Immature natural killer cell (primary cell): ENCODE measurements around the gene GRM8. TPM values are rescaled to one million over a fixed set of nuclear protein-coding genes. Genes with fewer than 3 reads are reported as not detected.
"Not testable (repeated sequence)": the region's sequence is repeated elsewhere in the genome, so short reads cannot be mapped to it uniquely, and the experiment has no call there.

Experiments
- DNase-seq, 3 donors: peaks; one replicate each; pipeline ENCODE4 v3.0.0; 2022; ENCODE audit warnings: mixed read lengths in 1 of 3
- H3K27ac Mint-ChIP-seq, 6 donors: one replicate each; pipeline ENCODE4 v1.8.0; 2020; ENCODE audit warnings: mixed read lengths in 6 of 6, mild to moderate bottlenecking in 5 of 6, inconsistent platforms in 4 of 6, moderate library complexity in 3 of 6
- H3K27me3 Mint-ChIP-seq, 3 donors: one replicate each; pipeline ENCODE4 v1.8.0; 2020 to 2021; ENCODE audit warnings: low read depth in 3 of 3, mild to moderate bottlenecking in 3 of 3, mixed read lengths in 3 of 3, moderate library complexity in 3 of 3, inconsistent platforms in 1 of 3
- H3K36me3 Mint-ChIP-seq, 3 donors: one replicate each; pipeline ENCODE4 v1.8.0; 2020; ENCODE audit warnings: mixed read lengths in 3 of 3, inconsistent platforms in 2 of 3, mild to moderate bottlenecking in 2 of 3
- H3K4me1 Mint-ChIP-seq, 2 donors: one replicate each; pipeline ENCODE4 v1.8.0; 2020; ENCODE audit warnings: inconsistent platforms in 2 of 2, mild to moderate bottlenecking in 2 of 2, mixed read lengths in 2 of 2, moderate library complexity in 1 of 2
- H3K4me3 Mint-ChIP-seq, 5 donors: one replicate each; pipeline ENCODE4 v1.8.0; 2020; ENCODE audit warnings: mild to moderate bottlenecking in 5 of 5, mixed read lengths in 5 of 5, inconsistent platforms in 3 of 5, moderate library complexity in 3 of 5
- H3K9me3 Mint-ChIP-seq, 6 donors: one replicate each; pipeline ENCODE4 v1.8.0; 2020; ENCODE audit warnings: mild to moderate bottlenecking in 6 of 6, mixed read lengths in 6 of 6, inconsistent platforms in 4 of 6, moderate library complexity in 3 of 6
- polyA plus RNA-seq, 3 donors: library from polyadenylated mRNA; unstranded; fragments of 300-500 nt; fragmentation: Illumina TruSeq; gene quantifications; one replicate each; pipeline ENCODE4 v1.2.3, GENCODE V29; 2021

The GRM8 gene
- polyA plus RNA-seq, 3 donors from 2014 or later, result not detected

DNA sequence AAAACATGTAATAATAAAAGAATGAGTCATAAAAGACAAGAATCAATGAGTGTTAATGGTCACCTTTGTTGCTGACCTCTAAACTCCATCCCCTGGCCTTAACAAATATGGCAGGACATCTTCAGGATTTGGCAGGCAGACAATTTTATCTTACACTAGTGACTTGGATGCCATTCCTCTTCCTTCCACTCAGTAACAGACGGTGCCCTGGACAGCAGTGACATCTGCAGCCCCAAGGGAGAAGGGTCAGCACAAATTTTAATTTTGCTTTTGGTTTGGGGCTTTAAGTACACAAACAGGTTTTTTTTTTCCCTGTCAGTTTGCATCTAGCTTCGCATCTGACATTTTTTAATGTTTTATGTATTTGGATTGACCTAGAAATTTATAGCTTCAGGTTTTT, 370.8 kb downstream of the GRM8 start:
- H3K4me3 Mint-ChIP-seq, DNase-seq, H3K27ac Mint-ChIP-seq, H3K27me3 Mint-ChIP-seq, H3K9me3 Mint-ChIP-seq, H3K4me1 Mint-ChIP-seq, H3K36me3 Mint-ChIP-seq: not testable (repeated sequence)

DNA sequence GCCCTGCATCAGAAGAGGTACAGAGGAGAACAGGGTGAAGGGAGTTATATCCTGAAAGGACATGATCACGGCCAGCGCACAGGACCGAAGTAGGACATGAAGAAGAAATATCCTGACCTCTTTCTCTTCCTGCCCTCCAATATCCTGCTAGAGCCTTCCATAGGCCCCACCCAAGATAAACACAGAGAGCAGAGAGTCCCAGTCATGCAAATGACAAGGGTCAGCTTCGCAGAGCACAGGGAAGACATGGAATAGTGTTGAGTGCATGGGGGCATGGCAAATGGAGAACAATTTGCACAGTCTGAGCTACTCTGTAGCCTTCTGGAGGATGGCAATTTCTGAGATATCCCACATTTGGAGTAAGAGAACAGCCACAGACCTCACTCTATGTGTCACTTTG, 371.4 kb downstream of the GRM8 start:
- no peaks in the 10 kb centered on the region for H3K36me3 Mint-ChIP-seq
- no peak for DNase-seq
- H3K27ac Mint-ChIP-seq, result no peak overlapping the region
- no peaks in the 10 kb centered on the region for H3K27me3 Mint-ChIP-seq
- H3K9me3 Mint-ChIP-seq, result peaks cover 0 to 2% (median 0%) of the 10 kb centered on the region in 6 donors
- H3K4me1 Mint-ChIP-seq, result no peaks in the 10 kb centered on the region
- H3K4me3 Mint-ChIP-seq, result no peak overlapping the region

DNA sequence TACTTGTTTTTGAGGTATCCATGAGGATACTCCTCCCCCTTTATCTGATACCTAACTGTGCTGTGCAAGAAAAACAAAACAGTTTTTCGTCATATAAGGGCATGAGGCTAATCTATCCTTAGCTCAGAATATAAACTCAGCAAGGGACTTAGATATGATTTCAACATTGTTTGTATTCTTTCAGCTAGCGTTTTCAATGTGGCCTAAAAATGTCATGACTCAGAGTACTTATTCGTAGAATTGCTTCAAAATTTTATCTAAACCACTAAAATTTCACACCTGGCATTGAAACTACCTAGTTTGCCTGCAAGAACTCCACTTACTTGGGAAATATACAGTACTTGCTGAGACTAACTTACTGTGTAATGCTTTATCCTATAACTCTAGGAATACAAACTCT, 376.2 kb downstream of the GRM8 start:
- not testable (repeated sequence) for H3K4me1 Mint-ChIP-seq, DNase-seq, H3K27me3 Mint-ChIP-seq, H3K9me3 Mint-ChIP-seq, H3K36me3 Mint-ChIP-seq, H3K4me3 Mint-ChIP-seq, H3K27ac Mint-ChIP-seq

DNA sequence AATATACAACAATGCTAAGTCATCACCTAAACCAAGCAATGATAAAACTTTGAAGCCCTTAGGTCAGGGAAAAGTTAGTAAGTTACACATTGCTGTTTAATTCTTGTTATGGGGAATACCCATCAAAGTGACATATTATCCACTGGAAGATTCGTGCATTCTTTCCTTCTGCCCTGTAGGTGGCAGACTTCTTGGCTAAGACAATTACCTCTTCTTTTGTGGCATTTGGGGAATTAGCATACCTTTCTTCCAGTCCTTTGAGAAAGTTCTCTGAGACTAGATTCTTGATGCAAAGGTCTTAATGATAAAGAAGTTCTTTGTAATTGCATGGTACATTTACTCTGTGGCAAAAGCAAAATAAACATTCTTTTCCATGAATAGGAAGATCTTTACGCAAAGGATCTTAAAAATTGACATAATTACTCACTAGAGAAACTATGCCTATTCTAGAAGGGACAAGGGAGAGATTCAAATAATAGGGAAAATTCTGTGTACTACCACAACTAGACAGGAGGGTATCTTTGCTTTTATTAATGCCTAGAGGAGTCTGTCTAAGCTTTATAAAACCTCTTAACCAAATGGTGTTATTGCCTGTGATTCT, 395.9 kb downstream of the GRM8 start:
- no peaks in the 10 kb centered on the region for H3K4me1 Mint-ChIP-seq
- peaks cover 0 to 5% (median 0%) of the 10 kb centered on the region in 6 donors for H3K9me3 Mint-ChIP-seq
- H3K4me3 Mint-ChIP-seq, result no peak overlapping the region
- DNase-seq, result no peak
- H3K36me3 Mint-ChIP-seq, result no peaks in the 10 kb centered on the region
- H3K27ac Mint-ChIP-seq, result no peak overlapping the region
- no peaks in the 10 kb centered on the region for H3K27me3 Mint-ChIP-seq

DNA sequence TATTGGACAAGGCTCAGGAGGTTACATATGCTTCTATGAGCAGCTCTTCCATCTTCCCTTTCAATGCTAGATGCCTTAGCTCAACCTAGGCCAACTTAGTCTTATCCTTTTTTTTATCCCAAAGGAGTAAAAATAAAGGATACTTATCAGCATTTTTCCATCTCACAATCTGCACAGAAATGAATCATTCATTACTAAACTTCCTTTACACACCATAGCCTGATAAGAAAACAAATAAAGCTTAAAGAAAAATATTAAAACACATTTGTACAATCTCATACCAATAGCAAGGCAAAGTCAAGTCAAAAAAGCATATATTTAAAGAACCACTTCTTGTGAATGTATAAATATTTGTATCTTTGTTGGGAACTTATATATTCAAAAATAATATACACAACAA, 407.4 kb downstream of the GRM8 start:
- Mint-ChIP-seq H3K4me3 (no peak overlapping the region), H3K27me3 (peaks cover 0 to 6% (median 2%) of the 10 kb centered on the region in 3 donors), H3K9me3 (peaks cover 0 to 7% (median 0%) of the 10 kb centered on the region in 6 donors), H3K4me1 (no peaks in the 10 kb centered on the region), H3K36me3 (no peaks in the 10 kb centered on the region), H3K27ac (no peak overlapping the region)
- no peak for DNase-seq

DNA sequence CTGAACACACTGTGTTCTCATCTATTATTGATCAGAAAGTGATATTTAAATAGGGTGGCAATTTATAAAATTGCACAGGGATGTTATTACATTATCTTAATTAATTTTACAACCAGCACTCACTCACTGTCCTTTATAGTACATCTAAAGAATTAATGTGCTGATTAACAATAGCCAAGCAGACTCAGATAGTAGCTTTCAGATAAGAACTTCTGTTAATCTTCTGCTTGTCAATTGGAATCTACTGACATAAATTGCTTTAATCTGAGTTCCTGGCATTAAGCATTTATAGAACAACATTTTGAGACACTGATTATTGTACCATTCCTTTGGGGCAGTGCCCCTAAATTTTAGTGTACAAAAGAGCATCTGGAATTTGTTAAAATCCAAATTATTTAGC, 408.9 kb downstream of the GRM8 start:
- Mint-ChIP-seq H3K36me3 (no peaks in the 10 kb centered on the region), H3K27ac (no peak overlapping the region), H3K4me1 (no peaks in the 10 kb centered on the region), H3K9me3 (peaks cover 0 to 7% (median 0%) of the 10 kb centered on the region in 6 donors), H3K27me3 (peaks cover 0 to 2% (median 0%) of the 10 kb centered on the region in 3 donors), H3K4me3 (no peak overlapping the region)
- no peak for DNase-seq

DNA sequence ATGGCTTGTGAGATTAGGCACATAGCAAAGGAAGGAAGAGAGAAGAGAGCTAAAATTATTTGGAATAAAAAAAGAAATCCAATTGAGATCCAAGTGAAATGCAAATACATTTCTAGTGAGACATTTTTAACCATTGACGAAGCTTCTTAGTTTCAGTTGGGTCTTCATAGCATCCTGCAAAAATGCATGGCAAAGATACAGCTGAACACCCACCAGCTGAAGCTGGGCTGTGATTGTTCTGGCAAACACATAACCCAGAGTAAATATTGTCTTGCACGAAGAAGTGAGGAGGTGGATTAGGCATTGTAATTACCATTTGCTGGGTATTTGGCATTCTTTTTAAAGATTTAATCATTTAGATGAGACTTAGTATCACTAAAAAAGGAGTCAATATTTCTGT, 409.4 kb downstream of the GRM8 start:
- Mint-ChIP-seq H3K4me1 (no peaks in the 10 kb centered on the region), H3K4me3 (no peak overlapping the region), H3K9me3 (peaks cover 0 to 7% (median 0%) of the 10 kb centered on the region in 6 donors), H3K27me3 (peaks cover 0 to 2% (median 0%) of the 10 kb centered on the region in 3 donors), H3K27ac (no peak overlapping the region), H3K36me3 (no peaks in the 10 kb centered on the region)
- no peak for DNase-seq

DNA sequence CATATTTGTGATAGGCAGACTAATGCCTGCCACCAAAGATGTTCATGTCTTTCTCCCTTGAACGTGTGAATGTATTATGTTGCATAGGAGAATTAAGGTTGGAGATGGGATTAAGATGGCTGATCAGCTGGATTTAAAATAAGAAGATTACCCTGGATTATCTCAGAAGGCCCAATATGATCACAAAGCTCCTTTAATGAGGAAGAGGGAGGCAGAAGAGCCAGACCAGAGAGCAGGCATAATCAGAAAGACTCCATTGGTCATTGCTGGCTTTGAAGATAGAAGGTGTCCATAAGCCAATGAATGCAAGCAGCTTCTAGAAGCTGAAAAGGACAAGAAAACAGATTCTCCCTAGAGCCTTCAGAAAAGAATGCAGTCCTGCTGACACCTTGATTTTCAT, 410.3 kb downstream of the GRM8 start:
- Mint-ChIP-seq H3K27me3 (peaks cover 0 to 2% (median 0%) of the 10 kb centered on the region in 3 donors), H3K27ac (no peak overlapping the region), H3K4me3 (no peak overlapping the region), H3K4me1 (no peaks in the 10 kb centered on the region), H3K36me3 (no peaks in the 10 kb centered on the region), H3K9me3 (peaks cover 0 to 7% (median 0%) of the 10 kb centered on the region in 6 donors)
- no peak for DNase-seq

DNA sequence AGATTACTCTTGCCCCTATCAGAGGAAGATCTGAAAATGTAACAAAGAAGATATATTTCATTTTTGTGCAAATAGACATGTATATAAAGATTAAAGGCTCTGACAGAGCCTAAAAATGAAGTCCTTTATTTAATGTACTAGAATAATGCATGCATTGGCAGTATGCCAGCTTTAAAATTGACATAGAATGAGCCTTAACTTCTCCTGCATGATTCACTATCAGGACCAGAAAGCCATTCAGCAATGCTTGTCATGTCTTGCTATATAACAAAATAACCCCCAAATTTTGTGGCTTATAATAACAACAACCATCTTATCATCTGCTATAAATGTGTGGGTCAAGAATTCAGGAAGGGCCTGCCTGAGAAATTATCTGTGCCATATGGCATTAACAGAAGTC, 411.9 kb downstream of the GRM8 start:
- Mint-ChIP-seq H3K9me3 (peaks cover 0 to 7% (median 0%) of the 10 kb centered on the region in 6 donors), H3K4me1 (no peaks in the 10 kb centered on the region), H3K27me3 (peaks cover 0 to 7% (median 0%) of the 10 kb centered on the region in 3 donors), H3K4me3 (no peak overlapping the region), H3K36me3 (no peaks in the 10 kb centered on the region), H3K27ac (no peak overlapping the region)
- DNase-seq, result no peak

DNA sequence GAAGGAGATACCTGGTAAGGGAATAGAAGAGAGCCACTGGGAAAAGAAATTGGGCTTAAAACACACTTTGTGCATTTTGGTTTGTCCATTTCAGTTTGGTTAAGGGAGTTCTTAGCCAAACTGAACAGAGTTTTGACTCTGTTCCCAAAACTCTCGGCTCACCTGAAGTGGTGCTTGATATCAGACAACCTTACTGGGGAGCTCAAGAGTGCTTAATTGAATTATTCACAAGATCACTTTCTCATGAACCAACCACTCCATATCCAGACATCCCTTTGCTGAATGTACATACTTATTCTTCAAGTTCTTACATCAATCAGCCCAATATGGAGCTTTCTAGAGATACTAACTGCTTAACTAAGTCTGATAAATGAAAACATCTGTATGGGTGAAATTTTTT, 413.1 kb downstream of the GRM8 start:
- no peak for DNase-seq
- H3K27me3 Mint-ChIP-seq, result peaks cover 0 to 5% (median 0%) of the 10 kb centered on the region in 3 donors
- no peaks in the 10 kb centered on the region for H3K36me3 Mint-ChIP-seq
- no peaks in the 10 kb centered on the region for H3K4me1 Mint-ChIP-seq
- H3K4me3 Mint-ChIP-seq, result no peak overlapping the region
- peaks cover 0 to 5% (median 0%) of the 10 kb centered on the region in 6 donors for H3K9me3 Mint-ChIP-seq
- no peak overlapping the region for H3K27ac Mint-ChIP-seq

DNA sequence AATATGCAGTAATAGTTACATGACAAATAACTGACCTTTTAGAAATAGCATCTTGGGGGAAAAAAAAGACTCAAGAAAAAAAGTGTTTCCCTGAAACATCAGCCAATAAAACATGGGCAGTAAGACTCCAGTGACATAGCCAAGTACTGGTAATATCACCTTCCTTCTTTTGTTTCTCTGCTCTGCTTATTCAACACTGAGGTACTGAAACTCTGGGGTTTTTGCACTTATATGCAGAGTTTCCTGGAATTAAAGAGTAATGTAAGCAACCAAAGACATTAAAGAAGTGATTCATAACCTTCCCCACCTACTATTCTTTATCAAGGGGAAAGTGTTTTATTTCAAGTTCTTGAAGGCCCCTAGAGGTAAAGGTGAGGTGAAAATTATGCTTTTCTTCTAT, 414.5 kb downstream of the GRM8 start:
- Mint-ChIP-seq H3K27me3 (peaks cover 0 to 5% (median 0%) of the 10 kb centered on the region in 3 donors), H3K4me3 (no peak overlapping the region), H3K27ac (no peak overlapping the region), H3K9me3 (peaks cover 0 to 2% (median 0%) of the 10 kb centered on the region in 6 donors), H3K36me3 (no peaks in the 10 kb centered on the region), H3K4me1 (no peaks in the 10 kb centered on the region)
- DNase-seq, result no peak

DNA sequence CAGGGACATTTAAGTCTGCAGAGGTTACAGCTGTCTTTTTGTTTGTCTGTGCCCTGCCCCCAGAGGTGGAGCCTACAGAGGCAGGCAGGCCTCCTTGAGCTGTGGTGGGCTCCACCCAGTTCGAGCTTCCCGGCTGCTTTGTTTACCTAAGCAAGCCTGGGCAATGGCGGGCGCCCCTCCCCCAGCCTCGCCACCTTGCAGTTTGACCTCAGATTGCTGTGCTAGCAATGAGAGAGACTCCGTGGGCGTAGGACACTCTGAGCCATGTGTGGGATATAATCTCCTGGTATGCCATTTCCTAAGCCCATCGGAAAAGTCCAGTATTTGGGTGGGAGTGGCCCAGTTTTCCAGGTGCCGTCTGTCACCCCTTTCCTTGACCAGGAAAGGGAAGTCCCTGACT, 421.5 kb downstream of the GRM8 start:
- H3K27me3 Mint-ChIP-seq, H3K4me1 Mint-ChIP-seq, H3K9me3 Mint-ChIP-seq, H3K27ac Mint-ChIP-seq, H3K36me3 Mint-ChIP-seq, DNase-seq, H3K4me3 Mint-ChIP-seq: not testable (repeated sequence)

DNA sequence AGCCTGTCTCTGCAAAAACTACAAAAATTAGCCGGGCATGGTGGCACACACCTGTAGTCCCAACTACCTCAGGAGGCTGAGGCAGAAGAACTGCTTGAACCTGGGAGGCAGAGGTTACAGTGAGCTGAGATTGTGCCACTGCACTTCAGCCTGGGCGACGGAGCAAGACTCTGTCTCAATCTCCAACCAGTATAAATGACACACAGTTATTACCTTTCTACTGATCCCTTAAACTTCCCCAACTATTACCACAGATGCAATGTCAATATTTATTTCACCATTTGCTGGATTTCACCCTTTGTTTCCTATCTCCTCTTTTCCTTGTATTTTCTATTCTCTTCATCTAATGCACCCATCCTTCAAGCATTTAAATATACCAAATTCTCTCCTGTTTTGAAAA, 431.8 kb downstream of the GRM8 start:
- no peaks in the 10 kb centered on the region for H3K4me1 Mint-ChIP-seq
- H3K27ac Mint-ChIP-seq, result no peak overlapping the region
- DNase-seq, result no peak
- H3K27me3 Mint-ChIP-seq, result peaks cover 0 to 4% (median 2%) of the 10 kb centered on the region in 3 donors
- H3K4me3 Mint-ChIP-seq, result no peak overlapping the region
- H3K9me3 Mint-ChIP-seq, result peaks cover 0 to 6% (median 4%) of the 10 kb centered on the region in 6 donors
- H3K36me3 Mint-ChIP-seq, result no peaks in the 10 kb centered on the region

DNA sequence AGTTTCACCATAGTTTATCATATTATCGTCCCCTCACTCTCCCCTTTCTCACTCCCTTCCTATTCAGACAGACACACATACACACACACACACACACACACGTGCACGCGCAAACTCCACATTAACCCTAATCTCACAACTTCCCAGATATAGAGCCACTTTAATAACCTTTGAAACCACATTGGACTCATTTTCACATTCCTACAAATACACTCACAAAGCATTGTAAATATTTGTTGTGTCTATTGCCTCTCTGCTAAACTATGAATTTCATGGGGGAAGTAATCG, 433.6 kb downstream of the GRM8 start:
- no peak overlapping the region for H3K4me3 Mint-ChIP-seq
- no peak for DNase-seq
- peaks cover 0 to 7% (median 3%) of the 10 kb centered on the region in 6 donors for H3K9me3 Mint-ChIP-seq
- peaks cover 0 to 4% (median 2%) of the 10 kb centered on the region in 3 donors for H3K27me3 Mint-ChIP-seq
- H3K4me1 Mint-ChIP-seq, result no peaks in the 10 kb centered on the region
- no peaks in the 10 kb centered on the region for H3K36me3 Mint-ChIP-seq
- H3K27ac Mint-ChIP-seq, result no peak overlapping the region

DNA sequence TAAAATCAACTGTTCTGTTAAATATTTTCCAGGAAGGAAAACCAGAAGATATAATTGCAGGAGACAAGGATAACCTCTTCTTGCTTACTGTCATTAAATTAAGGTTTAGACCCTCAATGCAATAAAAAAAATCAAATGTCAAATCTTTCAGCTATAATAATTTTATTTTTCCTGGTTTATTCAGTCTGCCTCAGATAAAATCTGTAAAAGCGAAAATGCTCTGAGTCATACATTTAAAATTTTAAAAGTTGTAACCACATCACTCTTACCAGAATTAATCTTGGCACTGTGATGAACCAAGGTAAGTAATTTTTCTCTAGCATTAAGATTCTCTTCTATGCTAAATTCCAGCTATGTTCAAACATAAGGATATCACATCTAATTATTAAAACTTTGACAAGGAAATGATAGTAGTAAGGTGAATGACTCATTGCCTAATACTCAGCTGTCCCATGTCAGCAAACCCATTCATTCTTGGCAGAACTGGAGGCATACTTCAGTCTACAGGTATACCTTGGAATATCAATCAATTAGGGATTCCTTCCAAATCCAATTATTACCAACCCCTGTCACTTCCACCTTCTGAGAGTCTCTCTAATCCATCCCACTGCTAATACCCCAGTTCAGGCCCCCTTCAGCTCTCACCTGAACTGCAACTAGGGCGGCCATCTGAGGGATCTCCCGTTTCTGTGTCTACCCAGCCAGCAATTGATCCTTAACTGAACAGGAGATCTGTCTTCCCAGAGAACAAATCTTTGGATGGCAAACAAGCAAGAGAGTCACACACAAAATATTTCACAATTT, 434.1 kb downstream of the GRM8 start:
- H3K9me3 Mint-ChIP-seq, result peaks cover 0 to 7% (median 3%) of the 10 kb centered on the region in 6 donors
- H3K36me3 Mint-ChIP-seq, result no peaks in the 10 kb centered on the region
- H3K4me3 Mint-ChIP-seq, result no peak overlapping the region
- DNase-seq, result no peak
- H3K4me1 Mint-ChIP-seq, result no peaks in the 10 kb centered on the region
- no peak overlapping the region for H3K27ac Mint-ChIP-seq
- peaks cover 0 to 4% (median 2%) of the 10 kb centered on the region in 3 donors for H3K27me3 Mint-ChIP-seq
